8988T (cell line): ENCODE data around the gene ALOXE3.
A peak's percentile ranks its signal among the peaks of the same experiment; 100 is the strongest.

Source experiments
- DNase-seq: peaks from one replicate; pipeline ENCODE4 v3.0.0; 2011

ALOXE3 gene

GRCh38 chr17:8153957-8154607 is 35.8 kb upstream of the ALOXE3 start:
- peak; percentile 78 for DNase-seq

- peak; percentile 9 for DNase-seq
These were observed 35.2 kb upstream of the ALOXE3 start for GRCh38 chr17:8153525-8153956.

GRCh38 chr17:8153031-8153451 is 34.7 kb upstream of the ALOXE3 start:
- no peak for DNase-seq

- peak; percentile 90 for DNase-seq
These were observed 33.9 kb upstream of the ALOXE3 start, which contains the start of gene PER1 for GRCh38 chr17:8152112-8152775. PER1 (minus strand) TSS chr17:8152404; CDS start chr17:8150706, 1,698 bp downstream.

GRCh38 chr17:8151641-8152111 is 33.4 kb upstream of the ALOXE3 start:
- DNase-seq: no peak

GRCh38 chr17:8151120-8151640 is 32.9 kb upstream of the ALOXE3 start:
- peak; percentile 81 for DNase-seq

GRCh38 chr17:8150194-8151119 is 32.1 kb upstream of the ALOXE3 start:
- DNase-seq: no peak

- DNase-seq: no peak
These were observed 31.3 kb upstream of the ALOXE3 start for GRCh38 chr17:8149419-8150193.

- no peak for DNase-seq
These were observed 30.2 kb upstream of the ALOXE3 start for GRCh38 chr17:8148560-8148959.

- peak; percentile 6 for DNase-seq
These were observed 29.6 kb upstream of the ALOXE3 start for GRCh38 chr17:8147805-8148404.

GRCh38 chr17:8147141-8147804 is 29.0 kb upstream of the ALOXE3 start:
- no peak for DNase-seq

GRCh38 chr17:8146381-8147140 is 28.2 kb upstream of the ALOXE3 start:
- DNase-seq: peak; percentile 5

GRCh38 chr17:8145811-8146210 is 27.5 kb upstream of the ALOXE3 start:
- no peak for DNase-seq

- no peak for DNase-seq
These were observed 26.3 kb upstream of the ALOXE3 start for GRCh38 chr17:8144401-8145231.

GRCh38 chr17:8143581-8144400 is 25.5 kb upstream of the ALOXE3 start:
- no peak for DNase-seq

GRCh38 chr17:8142887-8143580 is 24.7 kb upstream of the ALOXE3 start:
- DNase-seq: no peak

- no peak for DNase-seq
These were observed 24.0 kb upstream of the ALOXE3 start for GRCh38 chr17:8142158-8142886.
